Measurements from ENCODE around the gene STX16.

- no peak for TF ChIP-seq CTCF (IDR thresholded peaks at IDR 0.05)
- no peak for TF ChIP-seq POLR2A (IDR thresholded peaks at IDR 0.05)
These were observed 39.6 kb upstream of the STX16 start for GRCh38 chr20:58611236-58612030.

Data from esophagus squamous epithelium (tissue), 4 donors.